Measurements from ENCODE around the gene ADGRV1.

- TF ChIP-seq ZBTB26 (CRISPR knock-in tag; IDR thresholded peaks at IDR 0.05) (no peak), YY1 (IDR thresholded peaks at IDR 0.05; ENCODE audit: borderline replicate concordance in 1 of 3, control insufficient read depth in 1 of 3, extremely low read depth in 1 of 3, insufficient read depth in 3 of 3, insufficient read length in 1 of 3, insufficient replicate concordance in 2 of 3, low read depth in 1 of 3, low read length in 2 of 3) (no peak), CTCF (IDR thresholded peaks at IDR 0.05 in 2 of 3, conservative IDR thresholded peaks at IDR 0.05 in 1 of 3; ENCODE audit: insufficient read depth in 2 of 3, low read depth in 1 of 3, low read length in 3 of 3) (no peak), PTBP1 (IDR thresholded peaks at IDR 0.05; ENCODE audit: low read depth, low read length) (no peak), ZNF175 (CRISPR knock-in tag; IDR thresholded peaks at IDR 0.05; ENCODE audit: low read depth) (no peak), IRF2 (CRISPR knock-in tag; IDR thresholded peaks at IDR 0.05) (no peak)
Measured at GRCh38 chr5:90944116-90944515, 385.5 kb downstream of the ADGRV1 start.

All from K562 (cell line).